ENCODE data around the gene ZNF296. TPM values are rescaled to one million over a fixed set of nuclear protein-coding genes. Genes with fewer than 3 reads are reported as not detected.

The ZNF296 gene
- total RNA-seq, 2 experiments from 2014 or later = 8.1 to 8.6 TPM

DNA sequence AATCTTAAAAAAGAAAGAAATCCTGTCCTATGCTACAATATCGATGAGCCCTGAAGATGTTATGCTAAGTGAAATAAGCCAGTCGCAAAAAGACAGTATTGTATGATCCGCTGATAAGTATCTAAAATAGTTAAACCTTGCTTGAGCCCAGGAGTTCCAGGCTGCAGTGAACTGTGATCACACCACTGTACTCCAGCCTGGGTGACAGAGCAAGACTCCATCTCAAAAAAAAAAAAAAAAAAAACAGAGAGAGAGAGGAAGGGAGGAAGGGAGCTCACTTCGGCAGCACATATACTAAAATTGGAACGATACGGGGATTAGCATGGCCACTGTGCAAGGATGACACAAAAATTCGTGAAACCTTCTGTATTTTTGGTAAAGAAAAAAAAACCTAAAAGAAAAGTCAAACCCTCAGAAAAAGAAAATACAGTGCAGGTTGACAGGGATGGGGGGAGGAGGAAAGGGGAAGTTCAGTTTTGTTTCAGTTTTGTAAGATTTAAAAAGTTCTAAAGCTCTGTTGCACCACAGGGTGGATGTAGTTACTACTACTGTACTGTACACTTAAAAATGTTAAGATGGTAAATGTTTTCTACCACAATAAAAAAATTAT is 29.0 kb downstream of the ZNF296 start:
- POLR2A ChIA-PET = interaction anchor here (0.5 kb wide), 1 partner anchor 8 kb away, joined by 3 read pairs; the partner anchor contains the start of gene CLASRP
- CTCF ChIA-PET = interaction anchor here (0.6 kb wide), 1 partner anchor 207 kb away, joined by 4 read pairs; no protein-coding TSS in a partner anchor

DNA sequence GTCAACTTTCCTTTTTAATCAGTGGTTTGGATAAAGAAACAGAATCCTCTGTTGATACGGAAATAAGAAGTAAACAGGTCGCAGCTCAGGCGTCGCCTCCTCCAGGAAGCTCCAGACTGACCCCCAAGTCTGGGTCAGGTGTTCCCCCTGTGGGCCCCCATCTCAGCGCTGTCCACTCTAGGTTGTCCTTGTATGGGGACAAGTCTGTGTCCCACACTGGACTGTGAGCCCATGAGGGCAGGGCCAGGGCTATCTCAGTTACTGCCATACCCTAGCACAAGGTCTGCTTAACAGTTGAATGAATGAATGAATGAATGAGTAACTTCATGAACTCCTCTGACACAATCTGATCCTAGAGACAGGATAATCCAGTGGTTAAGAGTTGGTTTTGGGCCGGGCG is 29.9 kb downstream of the ZNF296 start:
- ChIA-PET CTCF (interaction anchor here (0.6 to 1.1 kb wide), 2 partner anchors 11 to 93 kb away, joined by 3 read pairs; no protein-coding TSS in a partner anchor), POLR2A (interaction anchor here (0.5 kb wide), 1 partner anchor 29 kb away, joined by 3 read pairs; no protein-coding TSS in a partner anchor)

DNA sequence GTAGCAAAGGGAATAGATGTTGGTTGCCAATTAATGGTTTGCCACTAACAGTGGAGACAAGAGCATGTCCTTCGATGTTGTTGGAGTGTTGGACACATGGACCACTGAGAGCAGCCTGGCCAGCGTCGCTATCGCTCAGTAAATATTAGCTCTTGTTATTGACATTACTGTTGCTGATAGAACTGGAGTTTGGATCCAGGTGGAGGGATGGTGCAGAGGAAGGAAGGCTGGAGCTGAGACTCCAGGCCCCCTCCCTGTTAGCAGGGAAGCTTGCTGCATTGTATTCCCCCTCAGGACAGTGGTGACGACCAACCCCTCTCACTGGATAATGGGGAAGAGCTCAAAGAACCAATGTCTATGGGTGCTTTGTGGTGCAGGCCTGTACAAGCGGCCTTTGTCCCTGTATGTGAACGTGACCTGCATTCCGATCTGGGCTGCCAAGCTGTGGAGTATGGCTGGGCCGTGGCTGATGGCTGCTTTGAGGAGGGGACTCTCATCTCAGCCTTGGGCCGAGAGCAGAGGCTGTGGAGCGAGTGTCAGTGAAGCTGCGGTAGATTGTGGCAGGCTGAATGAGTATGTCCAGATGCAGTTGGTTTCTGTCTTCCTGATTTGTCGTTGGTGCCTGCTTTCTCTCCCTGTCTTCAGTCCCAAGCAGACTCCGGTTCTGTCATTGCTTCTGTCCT is 30.5 kb downstream of the ZNF296 start:
- ChIA-PET POLR2A (no interaction called here), CTCF (interaction anchor here (0.6 to 1.1 kb wide), 3 partner anchors 11 to 93 kb away, joined by 3 to 4 read pairs (median 3); no protein-coding TSS in a partner anchor)

DNA sequence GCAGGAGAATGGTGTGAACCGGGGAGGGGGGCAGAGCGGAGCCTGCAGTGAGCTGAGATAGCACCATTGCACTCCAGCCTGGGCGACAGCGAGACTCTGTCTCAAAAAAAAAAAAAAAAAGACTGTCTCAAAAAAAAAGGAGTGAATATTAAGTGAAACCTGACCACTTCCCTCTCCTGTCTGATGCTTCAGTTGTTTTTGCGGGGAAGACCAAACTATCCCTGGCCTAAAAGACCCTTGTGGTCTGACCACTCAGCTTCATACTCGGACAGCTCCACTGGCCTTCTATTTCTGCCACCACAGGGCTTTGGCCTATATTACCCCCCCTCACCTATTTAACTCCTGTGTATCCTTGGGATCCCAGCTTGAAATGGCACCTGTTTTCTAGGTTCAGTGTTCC is 35.2 kb downstream of the ZNF296 start:
- POLR2A ChIA-PET = no interaction called here
- CTCF ChIA-PET = interaction anchor here (0.9 to 1.9 kb wide), 3 partner anchors 18 to 78 kb away, joined by 3 to 10 read pairs (median 4); no protein-coding TSS in a partner anchor

DNA sequence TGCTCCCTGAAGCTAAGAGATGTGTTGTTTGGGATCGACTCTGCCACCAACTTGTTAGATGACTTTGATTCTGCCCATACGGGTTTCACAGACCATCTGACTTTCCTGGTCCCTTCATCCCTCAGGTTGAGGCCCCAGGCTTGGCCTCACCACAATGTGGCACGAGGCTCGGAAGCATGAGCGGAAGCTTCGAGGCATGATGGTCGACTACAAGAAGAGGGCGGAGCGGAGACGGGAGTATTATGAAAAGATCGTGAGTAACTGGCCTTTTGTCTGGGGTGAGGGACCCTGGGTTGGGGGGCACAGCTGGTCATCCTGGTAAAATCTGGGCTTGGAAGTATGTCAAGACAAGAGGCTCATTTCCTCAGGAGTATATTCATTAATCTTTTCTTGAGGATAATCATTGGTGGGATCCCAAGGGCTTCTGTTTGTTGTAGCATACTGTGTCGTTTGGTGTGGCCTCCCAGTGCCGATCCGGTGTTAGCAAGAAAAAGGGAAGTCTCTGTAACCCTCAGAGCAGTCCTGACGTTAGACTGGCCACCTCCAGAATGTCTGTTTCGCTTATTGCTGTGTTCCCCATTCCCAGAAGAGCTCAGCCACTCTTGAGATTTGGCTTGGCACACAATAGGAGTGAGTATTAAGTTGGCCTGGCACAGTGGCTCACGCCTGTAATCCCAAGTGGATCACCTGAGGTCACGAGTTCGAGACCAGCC is 36.1 kb downstream of the ZNF296 start:
- ChIA-PET CTCF (interaction anchor here (0.6 to 1.9 kb wide), 6 partner anchors 11 to 298 kb away, joined by 3 to 10 read pairs (median 4); partner anchors contain the start of gene GEMIN7), POLR2A (interaction anchor here (0.7 to 1.0 kb wide), 3 partner anchors 11 to 138 kb away, joined by 3 to 4 read pairs (median 4); partner anchors contain the start of gene TRAPPC6A)

DNA sequence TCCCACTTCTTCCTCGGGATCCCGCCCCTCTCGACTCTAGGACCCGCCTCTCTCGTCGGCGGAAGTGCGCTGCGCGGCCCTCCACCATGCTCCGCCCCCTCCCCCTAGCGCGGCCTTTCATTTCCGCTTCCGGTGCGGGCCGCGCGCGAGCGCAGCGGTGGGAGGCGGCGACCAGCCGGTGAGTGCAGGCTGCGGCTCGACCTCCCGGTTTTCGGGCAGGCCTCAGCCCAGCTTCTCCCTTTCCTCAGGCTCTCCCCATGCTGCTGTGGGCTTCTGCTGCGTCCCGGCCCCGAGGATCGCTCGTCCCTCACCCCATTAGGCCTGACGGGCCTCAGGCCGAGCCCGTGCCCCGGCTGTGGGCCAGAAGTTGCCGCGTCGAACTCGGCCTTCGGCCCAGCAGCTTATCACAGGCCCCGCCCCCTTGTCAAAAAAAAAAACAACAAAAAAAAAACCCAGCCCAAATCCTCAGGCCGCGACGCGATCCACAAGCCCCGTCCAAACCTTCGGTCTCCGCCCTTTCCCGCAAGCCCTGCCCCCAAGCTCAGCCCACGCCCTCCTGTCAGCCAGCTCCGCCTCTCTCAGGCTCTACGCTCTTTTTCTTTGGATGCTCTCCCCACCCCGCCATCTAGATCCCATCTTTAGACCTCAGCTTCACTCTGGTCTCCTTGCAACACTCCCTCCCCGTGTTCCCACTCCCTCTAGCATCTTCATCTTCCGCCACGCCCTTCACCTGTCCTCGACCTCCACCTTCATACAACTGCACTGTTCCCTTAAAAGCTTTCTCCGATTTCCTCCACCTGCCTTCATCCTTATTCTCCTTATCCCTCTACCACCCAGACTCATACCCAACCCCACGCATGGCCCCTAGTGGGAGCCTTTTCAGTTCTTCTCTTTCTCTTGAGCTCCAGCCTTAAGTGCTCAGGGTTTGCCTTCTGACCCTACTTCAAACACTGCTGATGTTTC is 37.1 kb downstream of the ZNF296 start, which contains the start of gene CLASRP:
Gene CLASRP (plus strand): TSS at position 115 of the 963 bp plus-strand sequence. CDS start 1,168 bp downstream, outside the sequence.
- POLR2A ChIA-PET = interaction anchor here (0.5 to 1.6 kb wide), 15 partner anchors 8 to 728 kb away, joined by 3 to 13 read pairs (median 4); partner anchors contain the start of genes RELB and TRAPPC6A
- CTCF ChIA-PET = interaction anchor here (0.6 to 1.9 kb wide), 11 partner anchors 10 to 400 kb away, joined by 3 to 10 read pairs (median 3); partner anchors contain the start of genes GEMIN7 and RELB

DNA sequence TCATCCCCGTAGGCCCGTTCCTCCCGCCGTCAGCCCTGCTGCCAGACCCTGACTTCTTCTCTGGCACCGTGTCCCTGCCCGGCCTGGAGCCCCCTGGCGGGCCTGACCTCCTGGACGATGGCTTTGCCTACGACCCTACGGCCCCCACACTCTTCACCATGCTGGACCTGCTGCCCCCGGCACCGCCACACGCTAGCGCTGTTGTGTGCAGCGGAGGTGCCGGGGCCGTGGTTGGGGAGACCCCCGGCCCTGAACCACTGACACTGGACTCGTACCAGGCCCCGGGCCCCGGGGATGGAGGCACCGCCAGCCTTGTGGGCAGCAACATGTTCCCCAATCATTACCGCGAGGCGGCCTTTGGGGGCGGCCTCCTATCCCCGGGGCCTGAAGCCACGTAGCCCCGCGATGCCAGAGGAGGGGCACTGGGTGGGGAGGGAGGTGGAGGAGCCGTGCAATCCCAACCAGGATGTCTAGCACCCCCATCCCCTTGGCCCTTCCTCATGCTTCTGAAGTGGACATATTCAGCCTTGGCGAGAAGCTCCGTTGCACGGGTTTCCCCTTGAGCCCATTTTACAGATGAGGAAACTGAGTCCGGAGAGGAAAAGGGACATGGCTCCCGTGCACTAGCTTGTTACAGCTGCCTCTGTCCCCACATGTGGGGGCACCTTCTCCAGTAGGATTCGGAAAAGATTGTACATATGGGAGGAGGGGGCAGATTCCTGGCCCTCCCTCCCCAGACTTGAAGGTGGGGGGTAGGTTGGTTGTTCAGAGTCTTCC is 38.7 kb downstream of the ZNF296 start:
- ChIA-PET POLR2A (no interaction called here), CTCF (interaction anchor here (0.7 kb wide), 1 partner anchor 38 kb away, joined by 3 read pairs; no protein-coding TSS in a partner anchor)

DNA sequence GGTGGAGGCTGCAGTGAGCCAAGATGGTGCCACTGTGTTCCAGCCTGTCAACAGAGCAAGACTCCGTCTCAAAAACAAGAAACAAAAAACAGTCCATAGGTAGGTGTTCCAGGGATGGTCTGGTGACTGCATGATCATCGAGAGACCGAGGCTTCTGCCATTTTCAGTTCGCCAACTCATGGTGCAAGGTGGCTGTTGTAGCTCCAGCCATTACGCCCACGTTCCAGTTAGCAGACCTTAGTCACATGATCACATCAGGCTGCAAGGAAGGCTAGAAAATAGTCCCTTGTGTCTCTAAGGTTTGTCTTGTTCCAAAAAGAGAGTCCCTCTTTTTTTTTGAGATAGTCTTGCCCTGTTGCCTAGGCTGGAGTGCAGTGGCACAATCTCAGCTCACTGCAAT is 40.5 kb downstream of the ZNF296 start:
- ChIA-PET POLR2A (interaction anchor here (0.6 kb wide), 1 partner anchor 129 kb away, joined by 3 read pairs; no protein-coding TSS in a partner anchor), CTCF (no interaction called here)

DNA sequence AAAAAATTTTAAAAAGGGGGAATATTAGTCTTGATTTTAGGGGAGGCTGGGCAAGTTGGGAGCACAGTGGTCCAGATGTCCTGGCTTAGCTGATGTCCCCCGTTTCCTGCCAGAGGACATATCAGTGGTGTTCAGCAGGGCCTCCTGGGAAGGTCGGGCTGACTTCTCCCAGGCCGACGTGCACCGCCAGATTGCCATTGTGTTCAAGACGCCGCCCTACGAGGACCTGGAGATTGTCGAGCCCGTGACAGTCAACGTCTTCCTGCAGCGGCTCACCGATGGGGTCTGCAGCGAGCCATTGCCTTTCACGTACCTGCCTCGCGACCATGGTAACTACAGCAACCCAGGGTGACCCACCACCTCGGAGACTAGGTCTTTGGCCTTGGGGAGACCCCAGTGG is 43.9 kb downstream of the ZNF296 start:
- CTCF ChIA-PET = no interaction called here

DNA sequence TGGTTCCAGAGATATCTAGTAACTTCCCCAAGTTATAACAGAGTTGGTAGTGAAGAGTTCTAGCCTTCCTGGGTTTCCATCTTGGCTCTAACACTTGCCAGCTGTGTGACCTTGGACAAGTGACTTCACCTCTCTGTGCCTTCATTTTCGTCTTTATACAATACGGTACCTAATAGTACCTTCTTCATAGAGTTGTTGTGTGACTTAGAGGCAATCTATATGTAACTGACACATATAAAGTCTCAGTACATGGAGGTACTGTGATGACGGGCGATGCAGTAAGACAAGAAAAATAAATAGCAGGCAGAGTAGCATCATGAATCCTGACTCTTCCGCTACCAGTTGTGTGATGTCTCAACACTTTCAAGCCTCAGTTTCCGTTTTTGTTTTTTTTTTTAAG is 45.5 kb downstream of the ZNF296 start:
- CTCF ChIA-PET = interaction anchor here (1.3 kb wide), 1 partner anchor 29 kb away, joined by 6 read pairs; no protein-coding TSS in a partner anchor
- POLR2A ChIA-PET = no interaction called here

More for the DNA sequence above, 43.9 kb downstream of the ZNF296 start:
- POLR2A ChIA-PET = interaction anchor here (0.7 kb wide), 1 partner anchor 296 kb away, joined by 3 read pairs; no protein-coding TSS in a partner anchor

DNA sequence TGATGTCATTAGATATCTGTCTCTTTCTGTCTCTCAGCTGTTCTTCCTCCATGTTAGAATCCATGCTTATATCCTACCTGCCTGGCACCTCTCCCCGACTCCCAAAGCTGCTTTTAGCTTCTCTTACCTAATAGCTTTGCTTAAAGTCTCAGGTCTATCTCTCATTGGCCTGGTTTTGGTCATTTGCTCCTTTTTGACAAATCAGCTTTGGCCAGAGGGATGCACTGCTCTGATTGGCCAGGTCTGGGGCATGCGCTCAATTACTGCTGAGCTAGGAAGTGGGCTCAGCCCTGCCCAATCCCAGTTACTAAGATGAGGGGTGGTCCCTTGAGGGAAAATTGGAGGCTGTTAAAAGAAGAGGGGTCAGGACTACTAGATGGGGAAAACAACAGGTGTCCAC is 48.9 kb downstream of the ZNF296 start:
- POLR2A ChIA-PET = no interaction called here
- CTCF ChIA-PET = no interaction called here

DNA sequence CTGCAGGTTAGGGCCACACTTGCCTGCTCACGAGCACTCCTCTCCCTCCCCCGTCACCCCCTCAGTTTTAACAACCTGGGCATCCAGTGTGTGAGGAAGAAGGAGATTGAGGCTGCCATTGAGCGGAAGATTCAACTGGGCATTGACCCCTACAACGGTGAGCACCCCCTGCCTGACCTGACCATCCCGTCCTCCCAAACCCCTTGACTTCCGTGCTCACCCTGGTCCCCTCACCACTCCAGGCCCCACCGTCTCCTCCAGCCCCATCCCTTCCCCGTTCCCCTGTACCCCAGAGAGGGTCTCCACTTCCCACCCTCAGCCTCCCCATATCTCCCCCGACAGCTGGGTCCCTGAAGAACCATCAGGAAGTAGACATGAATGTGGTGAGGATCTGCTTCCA is 51.0 kb downstream of the ZNF296 start:
- POLR2A ChIA-PET = no interaction called here

DNA sequence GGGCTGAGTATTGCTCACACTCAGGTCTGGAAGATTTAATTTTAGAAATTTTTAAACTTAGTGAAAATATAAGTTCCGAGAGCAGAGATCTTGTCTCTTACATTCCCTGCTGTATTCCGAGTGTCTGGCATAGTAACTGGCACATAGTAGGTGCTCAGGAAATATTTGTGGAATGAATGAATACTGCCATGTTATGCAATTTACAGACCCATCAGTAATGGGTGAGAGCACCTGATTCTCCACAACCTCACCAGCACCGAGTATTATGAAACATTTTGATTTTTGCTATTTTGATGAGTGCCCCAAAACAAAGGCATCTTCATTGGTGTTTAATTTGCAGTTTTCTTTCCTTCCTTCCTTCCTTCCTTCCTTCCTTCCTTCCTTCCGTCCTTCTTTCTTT is 53.2 kb downstream of the ZNF296 start:
- POLR2A ChIA-PET = no interaction called here

More for the DNA sequence above, 51.0 kb downstream of the ZNF296 start:
- CTCF ChIA-PET = no interaction called here

DNA sequence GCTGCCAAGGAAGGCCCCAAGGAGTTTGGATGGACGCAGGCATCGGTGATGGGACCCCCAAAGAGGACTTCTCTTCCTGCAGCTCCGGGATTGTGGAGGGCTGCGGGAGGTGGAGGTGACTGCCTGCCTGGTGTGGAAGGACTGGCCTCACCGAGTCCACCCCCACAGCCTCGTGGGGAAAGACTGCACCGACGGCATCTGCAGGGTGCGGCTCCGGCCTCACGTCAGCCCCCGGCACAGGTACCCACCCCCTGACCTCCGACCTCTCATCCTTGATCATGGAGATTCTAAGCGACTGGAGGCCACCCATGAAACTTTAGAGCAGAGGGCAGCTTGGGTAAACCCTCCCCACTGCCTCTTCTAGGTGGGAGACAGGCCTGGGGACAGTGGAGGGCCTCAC is 54.3 kb downstream of the ZNF296 start:
- CTCF ChIA-PET = no interaction called here
- POLR2A ChIA-PET = interaction anchor here (0.5 to 0.7 kb wide), 3 partner anchors 18 to 391 kb away, joined by 3 to 4 read pairs (median 3); no protein-coding TSS in a partner anchor

More for the DNA sequence above, 53.2 kb downstream of the ZNF296 start:
- CTCF ChIA-PET = no interaction called here

All from activated CD8-positive, alpha-beta memory T cell treated with anti-CD3 and anti-CD28 coated beads for 36 hours (primary cell).